SK-N-SH treated with all-trans-retinoic acid at 6 μM for 48 hours (cell line): Measurements from ENCODE around the gene ANKRD30B.
"Not testable (repeated sequence)": the region's sequence is repeated elsewhere in the genome, so short reads cannot be mapped to it uniquely, and the experiment has no call there.

ENCODE experiments used
- ATAC-seq: fragments of 200-7000 bp; cut with Tn5 transposase; 3 replicates; pipeline ENCODE4 v1.9.1; 2020; ENCODE audit warnings: mild to moderate bottlenecking, moderate library complexity
- BACH2 ChIP-seq: fragments of 250-450 bp; sonication (Bioruptor Pico); IDR thresholded peaks from 2 replicates; pipeline ENCODE4 v1.9.0; 2021; ENCODE audit warnings: mild to moderate bottlenecking, borderline replicate concordance
- CREB5 ChIP-seq: fragments of 250-450 bp; sonication (Bioruptor Pico); IDR thresholded peaks from 2 replicates; pipeline ENCODE4 v1.5.1; 2020; ENCODE audit warnings: low read depth, mild to moderate bottlenecking, moderate library complexity
- CSDC2 ChIP-seq: fragments of 250-450 bp; sonication (Bioruptor Pico); IDR thresholded peaks from 2 replicates; pipeline ENCODE4 v1.5.0; 2020; ENCODE audit warnings: mild to moderate bottlenecking, moderate library complexity
- CSRNP3 ChIP-seq: fragments of 250-450 bp; sonication (Bioruptor Pico); IDR thresholded peaks from 2 replicates; pipeline ENCODE4 v1.5.1; 2021; ENCODE audit warnings: mild to moderate bottlenecking, moderate library complexity
- ESRRG ChIP-seq: fragments of 250-450 bp; sonication (Bioruptor Pico); IDR thresholded peaks from 2 replicates; pipeline ENCODE4 v1.6.1; 2021; ENCODE audit warnings: mild to moderate bottlenecking
- GLIS3 ChIP-seq: fragments of 250-450 bp; sonication (Bioruptor Pico); IDR thresholded peaks from 2 replicates; pipeline ENCODE4 v1.5.0; 2020; ENCODE audit warnings: mild to moderate bottlenecking, moderate library complexity
- ISL1 ChIP-seq: fragments of 250-450 bp; sonication (Bioruptor Pico); IDR thresholded peaks from 2 replicates; pipeline ENCODE4 v2.1.2; 2022; ENCODE audit warnings: mild to moderate bottlenecking, moderate library complexity
- OSR1 ChIP-seq: fragments of 250-450 bp; sonication (Bioruptor Pico); IDR thresholded peaks from 2 replicates; pipeline ENCODE4 v1.8.0; 2022; ENCODE audit warnings: moderate library complexity, mild to moderate bottlenecking, inconsistent platforms
- PATZ1 ChIP-seq: fragments of 250-450 bp; sonication (Bioruptor Pico); IDR thresholded peaks from 2 replicates; pipeline ENCODE4 v1.8.0; 2020; ENCODE audit warnings: mild to moderate bottlenecking, moderate library complexity, borderline replicate concordance
- PPARA ChIP-seq: fragments of 250-450 bp; sonication (Bioruptor Pico); IDR thresholded peaks from 2 replicates; pipeline ENCODE4 v1.5.0; 2020; ENCODE audit warnings: mild to moderate bottlenecking, borderline replicate concordance
- RARB ChIP-seq: fragments of 250-450 bp; sonication (Bioruptor Pico); IDR thresholded peaks from 2 replicates; pipeline ENCODE4 v1.8.0; 2021; ENCODE audit warnings: mild to moderate bottlenecking, moderate library complexity
- TCF4 ChIP-seq: fragments of 250-450 bp; sonication (Bioruptor Pico); IDR thresholded peaks from 2 replicates; pipeline ENCODE4 v1.8.0; 2021; ENCODE audit warnings: mild to moderate bottlenecking, moderate library complexity, borderline replicate concordance
- TOX ChIP-seq: fragments of 250-450 bp; sonication (Bioruptor Pico); IDR thresholded peaks from 2 replicates; pipeline ENCODE4 v1.8.0; 2021; ENCODE audit warnings: mild to moderate bottlenecking, moderate library complexity, borderline replicate concordance
- TSHZ2 ChIP-seq: fragments of 250-450 bp; sonication (Bioruptor Pico); IDR thresholded peaks from 2 replicates; pipeline ENCODE4 v1.5.0; 2020; ENCODE audit warnings: mild to moderate bottlenecking, moderate library complexity
- ZC3H10 ChIP-seq: fragments of 250-450 bp; sonication (Bioruptor Pico); IDR thresholded peaks from 2 replicates; pipeline ENCODE4 v1.5.1; 2021; ENCODE audit warnings: mild to moderate bottlenecking, moderate library complexity
- ZFP3 ChIP-seq: fragments of 250-450 bp; sonication (Bioruptor Pico); IDR thresholded peaks from 2 replicates; pipeline ENCODE4 v1.5.0; 2020; ENCODE audit warnings: mild to moderate bottlenecking, moderate library complexity
- ZFP30 ChIP-seq: fragments of 450-650 bp; formaldehyde crosslinking; IDR thresholded peaks from 2 replicates; pipeline ENCODE4 v1.5.0; 2022; ENCODE audit warnings: mild to moderate bottlenecking, moderate library complexity
- ZNF565 ChIP-seq: fragments of 450-650 bp; formaldehyde crosslinking; conservative IDR thresholded peaks from 2 replicates; pipeline ENCODE4 v1.5.0; 2020; ENCODE audit warnings: low read depth, mild to moderate bottlenecking, moderate library complexity
- ZNF8 ChIP-seq: fragments of 450-650 bp; formaldehyde crosslinking; IDR thresholded peaks from 2 replicates; pipeline ENCODE4 v1.5.0; 2020; ENCODE audit warnings: mild to moderate bottlenecking, moderate library complexity

ANKRD30B gene

GRCh38 chr18:14781671-14782070 lies 33.7 kb downstream of the ANKRD30B start:
- TF ChIP-seq OSR1 (CRISPR knock-in tag) (no peak), TSHZ2 (CRISPR knock-in tag) (no peak), CREB5 (CRISPR knock-in tag) (no peak), GLIS3 (CRISPR knock-in tag) (no peak), ESRRG (CRISPR knock-in tag) (no peak), BACH2 (CRISPR knock-in tag) (no peak), CSRNP3 (CRISPR knock-in tag) (no peak), TOX (CRISPR knock-in tag) (no peak), ISL1 (CRISPR knock-in tag) (no peak), RARB (CRISPR knock-in tag) (no peak), PATZ1 (CRISPR knock-in tag) (no peak)
- ATAC-seq, result no peak

- no peak for ATAC-seq
- TF ChIP-seq ZFP3, result no peak
- TF ChIP-seq CSRNP3 (CRISPR knock-in tag), result no peak
- TF ChIP-seq CSDC2 (CRISPR knock-in tag), result no peak
- TF ChIP-seq RARB (CRISPR knock-in tag), result no peak
- TF ChIP-seq ZC3H10 (CRISPR knock-in tag), result no peak
- no peak for TF ChIP-seq PATZ1 (CRISPR knock-in tag)
- TF ChIP-seq BACH2 (CRISPR knock-in tag), result no peak
- no peak for TF ChIP-seq TCF4 (CRISPR knock-in tag)
- TF ChIP-seq ZNF565 (CRISPR knock-in tag), result no peak
- no peak for TF ChIP-seq PPARA (CRISPR knock-in tag)
- no peak for TF ChIP-seq TSHZ2 (CRISPR knock-in tag)
- no peak for TF ChIP-seq TOX (CRISPR knock-in tag)
- TF ChIP-seq ZFP30 (CRISPR knock-in tag), result no peak
- TF ChIP-seq ZNF8, result no peak
Measured at GRCh38 chr18:14784133-14784532, 36.2 kb downstream of the ANKRD30B start.

- not testable (repeated sequence) for ATAC-seq
Measured at GRCh38 chr18:14796876-14797275, 48.9 kb downstream of the ANKRD30B start.

GRCh38 chr18:14797969-14798764 lies 50.2 kb downstream of the ANKRD30B start:
- ATAC-seq, result not testable (repeated sequence)

- ATAC-seq, result not testable (repeated sequence)
Measured at GRCh38 chr18:14811081-14811480, 63.1 kb downstream of the ANKRD30B start.
